ENCODE results near the gene SCYL1. TPM values are rescaled to one million over a fixed set of nuclear protein-coding genes. Genes with fewer than 3 reads are reported as not detected.
A peak's percentile ranks its signal among the peaks of the same experiment; 100 is the strongest.

Gene SCYL1
- total and polyA plus RNA-seq, 2 experiments from 2014 or later, result 52.7 to 66.1 TPM

- Histone ChIP-seq H3K36me3 (ENCODE audit: insufficient read depth) (no peaks in the 10 kb centered on the region), H3F3A (replicated peaks; ENCODE audit: low read depth) (peaks cover 19% of the 10 kb centered on the region), H2AFZ (no peak overlapping the region), H3K27me3 (ENCODE audit: insufficient read depth) (no peaks in the 10 kb centered on the region), H3K27ac (ENCODE audit: low read depth) (peak overlapping the region; percentile 94), H3K9me2 (ENCODE audit: insufficient read depth) (no peaks in the 10 kb centered on the region), H3K79me2 (replicated peaks; ENCODE audit: insufficient read depth) (no peaks in the 10 kb centered on the region), H3K4me2 (peak overlapping the region; percentile 61), H3K4me1 (ENCODE audit: insufficient read depth) (peaks cover 61% of the 10 kb centered on the region), H4K20me1 (replicated peaks; ENCODE audit: insufficient read depth) (no peaks in the 10 kb centered on the region), H3K4me3 (peak overlapping the region; percentile 29; the same call in 1 of the 2 replicates)
- ATAC-seq (no peak), DNase-seq (ENCODE audit: low spot score) (no peak)
- Mint-ChIP-seq H3K9me3 (no peaks in the 10 kb centered on the region; the same call in 2 of the 3 replicates), H3K27me3 (ENCODE audit: insufficient read depth, low read depth, poor library complexity) (peaks cover 25% of the 10 kb centered on the region), H3K4me1 (peaks cover 67% of the 10 kb centered on the region), H3K27ac (peak overlapping the region; percentile 99), H3K4me3 (peak overlapping the region; percentile 27; the same call in 1 of the 3 replicates), H3K36me3 (ENCODE audit: low read depth) (no peaks in the 10 kb centered on the region)
- TF ChIP-seq POLR2AphosphoS5 (IDR thresholded peaks at IDR 0.05; ENCODE audit: low read depth), result no peak
Measured at GRCh38 chr11:65486570-65487466, 38.1 kb upstream of the SCYL1 start.

DNA sequence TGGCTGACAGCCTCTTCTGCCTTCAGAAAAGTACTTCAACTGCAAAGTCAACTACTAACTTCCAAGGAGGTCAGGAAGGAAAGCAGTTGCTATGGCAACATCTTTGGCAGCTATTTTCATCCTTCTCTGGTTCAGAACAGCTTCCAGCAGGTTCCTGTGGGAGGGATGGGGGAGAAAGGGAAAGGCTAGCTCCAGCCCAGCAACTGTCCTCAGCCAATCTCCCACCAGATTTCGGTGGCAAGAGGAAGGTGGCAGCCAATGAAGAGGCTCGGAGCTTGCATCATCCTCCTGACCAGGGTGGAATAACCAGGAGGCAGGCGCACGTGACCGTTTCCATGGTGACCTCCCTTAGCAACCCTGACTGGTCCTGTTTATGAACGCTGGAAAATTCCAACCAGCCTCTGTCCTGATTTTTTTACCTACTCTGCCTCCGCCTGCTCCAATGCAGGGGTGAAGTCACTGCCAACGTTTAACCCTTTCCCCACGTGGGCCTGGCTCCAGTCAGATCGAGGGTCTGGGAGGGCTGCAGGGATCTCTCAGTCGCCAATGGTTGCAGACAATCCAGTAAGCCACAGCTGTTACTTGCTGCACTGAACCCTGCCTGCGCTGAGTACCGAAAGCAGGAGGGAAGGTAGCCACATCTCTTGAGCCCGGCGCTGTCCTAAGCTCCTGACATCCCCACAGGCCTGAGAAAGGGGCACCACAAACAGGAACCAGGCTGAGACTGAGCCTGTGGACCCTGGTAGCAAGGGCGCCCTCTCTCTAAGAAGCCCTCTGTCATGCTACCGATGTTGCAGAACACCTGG lies 37.2 kb upstream of the SCYL1 start:
- peak; percentile 75 for ATAC-seq
- H3K27me3 ChIP-seq (ENCODE audit: insufficient read depth), result no peaks in the 10 kb centered on the region
- H3K36me3 ChIP-seq (ENCODE audit: insufficient read depth), result no peaks in the 10 kb centered on the region
- TF ChIP-seq, protein P1, sequence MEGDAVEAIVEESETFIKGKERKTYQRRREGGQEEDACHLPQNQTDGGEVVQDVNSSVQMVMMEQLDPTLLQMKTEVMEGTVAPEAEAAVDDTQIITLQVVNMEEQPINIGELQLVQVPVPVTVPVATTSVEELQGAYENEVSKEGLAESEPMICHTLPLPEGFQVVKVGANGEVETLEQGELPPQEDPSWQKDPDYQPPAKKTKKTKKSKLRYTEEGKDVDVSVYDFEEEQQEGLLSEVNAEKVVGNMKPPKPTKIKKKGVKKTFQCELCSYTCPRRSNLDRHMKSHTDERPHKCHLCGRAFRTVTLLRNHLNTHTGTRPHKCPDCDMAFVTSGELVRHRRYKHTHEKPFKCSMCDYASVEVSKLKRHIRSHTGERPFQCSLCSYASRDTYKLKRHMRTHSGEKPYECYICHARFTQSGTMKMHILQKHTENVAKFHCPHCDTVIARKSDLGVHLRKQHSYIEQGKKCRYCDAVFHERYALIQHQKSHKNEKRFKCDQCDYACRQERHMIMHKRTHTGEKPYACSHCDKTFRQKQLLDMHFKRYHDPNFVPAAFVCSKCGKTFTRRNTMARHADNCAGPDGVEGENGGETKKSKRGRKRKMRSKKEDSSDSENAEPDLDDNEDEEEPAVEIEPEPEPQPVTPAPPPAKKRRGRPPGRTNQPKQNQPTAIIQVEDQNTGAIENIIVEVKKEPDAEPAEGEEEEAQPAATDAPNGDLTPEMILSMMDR (conservative IDR thresholded peaks at IDR 0.05; ENCODE audit: low read depth in 2 of 2), result peak; percentile 14 to 49; a peak in 2 of 4 replicates
- TF ChIP-seq CREB1 (CRISPR knock-in tag; IDR thresholded peaks at IDR 0.05; ENCODE audit: low read depth) (0 out of 2 replicates have a peak, but pooled peaks have one; percentile 46), POLR2AphosphoS5 (IDR thresholded peaks at IDR 0.05; ENCODE audit: low read depth) (peak; percentile 36; the same call in 1 of the 2 replicates), EZH2 (IDR thresholded peaks at IDR 0.05; ENCODE audit: low read depth, unreplicated experiment) (no peak)
- Mint-ChIP-seq H3K27ac (peak overlapping the region; percentile 99), H3K27me3 (ENCODE audit: insufficient read depth, low read depth, poor library complexity) (peaks cover 29% of the 10 kb centered on the region), H3K4me1 (peaks cover 72% of the 10 kb centered on the region), H3K9me3 (no peaks in the 10 kb centered on the region; the same call in 2 of the 3 replicates), H3K4me3 (peak overlapping the region; percentile 62), H3K36me3 (ENCODE audit: low read depth) (no peaks in the 10 kb centered on the region)
- peak; percentile 100 for DNase-seq (ENCODE audit: low spot score)
- H3K4me2 ChIP-seq, result peak overlapping the region; percentile 76
- H3K4me3 ChIP-seq, result peak overlapping the region; percentile 49
- no peaks in the 10 kb centered on the region for H3K9me2 ChIP-seq (ENCODE audit: insufficient read depth)
- peaks cover 70% of the 10 kb centered on the region for H3K4me1 ChIP-seq (ENCODE audit: insufficient read depth)
- H3F3A ChIP-seq (replicated peaks; ENCODE audit: low read depth), result peaks cover 19% of the 10 kb centered on the region
- no peaks in the 10 kb centered on the region for H4K20me1 ChIP-seq (replicated peaks; ENCODE audit: insufficient read depth)
- no peak overlapping the region for H2AFZ ChIP-seq
- H3K27ac ChIP-seq (ENCODE audit: low read depth), result peak overlapping the region; percentile 98
- no peaks in the 10 kb centered on the region for H3K79me2 ChIP-seq (replicated peaks; ENCODE audit: insufficient read depth)
